K562 (cell line): ENCODE results near the gene SYTL5. TPM values are rescaled to one million over a fixed set of nuclear protein-coding genes. Genes with fewer than 3 reads are reported as not detected.
A peak's percentile ranks its signal among the peaks of the same experiment; 100 is the strongest.

Experiments
- ATAC-seq: fragments of 200-7000 bp; cut with Tn5 transposase; 3 replicates; pipeline ENCODE4 v1.9.1; 2020; ENCODE audit warnings: moderate library complexity
- BruUV-seq: library from RNA; stranded (reverse); fragments of 400-500 nt; replicated peaks from 2 replicates; lab custom pipeline; 2021; lab: Mats Ljungman, UMichigan
- CTCF ChIA-PET: fragments of 300-600 bp; formaldehyde crosslinking; extraction: SDS; loops from one replicate; lab custom pipeline; 2021; ENCODE audit warnings: low intra/inter-chr PET ratio; lab: Yijun Ruan, JAX
- POLR2A ChIA-PET: fragments of 300-600, 350-650 bp; sonication (Branson Sonifier 250); formaldehyde crosslinking; extraction: SDS; loops from one replicate; lab custom pipeline; 2021; ENCODE audit warnings: antibody characterized with exemption, inconsistent platforms; lab: Yijun Ruan, JAX
- DNase-seq, 4 experiments: peaks; one replicate each; pipeline versions ENCODE4 v3.0.0 to v3.0.0-alpha.2; 2011 to 2018; ENCODE audit warnings: low spot score in 3 of 4, mixed read lengths in 3 of 4; ENCODE audit errors: extremely low read depth in 1 of 4
- FAIRE-seq: peaks from 2 replicates; lab custom pipeline; 2011; peaks lifted over from hg19 to GRCh38; lab: Jason Lieb, UNC
- H2AFZ ChIP-seq: 2 replicates; pipeline ENCODE4 v1.6.0; 2011; ENCODE audit warnings: low read depth, low read length, control low read depth, inconsistent platforms
- H3K27ac ChIP-seq: fragments of 200-600 bp; 3 replicates; pipeline ENCODE4 v1.8.0; 2011; ENCODE audit warnings: low read depth, mild to moderate bottlenecking, control low read depth, inconsistent platforms, low read length, moderate library complexity, mixed read lengths; ENCODE audit errors: extremely low read depth
- H3K27me3 ChIP-seq, 2 experiments: fragments of 300-600 bp in 1 of 2; 2 replicates in 1 of 2; 3 replicates in 1 of 2; pipeline versions ENCODE4 v1.6.0 to v1.8.0; 2011; ENCODE audit warnings: inconsistent platforms in 2 of 2, low read length in 2 of 2, mild to moderate bottlenecking in 1 of 2, mixed read lengths in 1 of 2, moderate library complexity in 1 of 2; ENCODE audit not compliant: control insufficient read depth in 2 of 2, insufficient read depth in 2 of 2
- H3K36me3 ChIP-seq: fragments of 300-600 bp; 3 replicates; pipeline ENCODE4 v1.8.0; 2011; ENCODE audit warnings: mild to moderate bottlenecking, low read length, inconsistent platforms; ENCODE audit not compliant: control insufficient read depth, insufficient read depth
- H3K4me1 ChIP-seq, 2 experiments: fragments of 200-600 bp in 1 of 2; replicated peaks in 1 of 2; 2 replicates in 1 of 2; 3 replicates in 1 of 2; pipeline versions ENCODE4 v1.5.1 to v1.8.0; 2011; ENCODE audit warnings: inconsistent platforms in 2 of 2, low read length in 2 of 2, mild to moderate bottlenecking in 1 of 2, mixed read lengths in 1 of 2, moderate library complexity in 1 of 2; ENCODE audit not compliant: control insufficient read depth in 2 of 2, insufficient read depth in 2 of 2
- H3K4me2 ChIP-seq: 2 replicates; pipeline ENCODE4 v1.6.1; 2011; ENCODE audit warnings: low read length, control low read depth, inconsistent platforms, mixed read lengths; ENCODE audit not compliant: insufficient read depth
- H3K4me3 ChIP-seq: fragments of 200-600 bp; sonication (generic), shearing (Covaris generic); 2 replicates; pipeline ENCODE4 v1.5.1; 2016; ENCODE audit warnings: control low read depth, inconsistent platforms
- H3K79me2 ChIP-seq: fragments of 200-600 bp; 3 replicates; pipeline ENCODE4 v1.8.0; 2011; ENCODE audit warnings: low read length, inconsistent platforms; ENCODE audit not compliant: control insufficient read depth, insufficient read depth
- H3K9ac ChIP-seq, 2 experiments: 2 replicates each; pipeline versions ENCODE4 v1.6.0 to v1.6.1; 2011; ENCODE audit warnings: low read depth in 2 of 2, low read length in 2 of 2, control low read depth in 1 of 2, inconsistent platforms in 1 of 2, mild to moderate bottlenecking in 1 of 2, mixed read lengths in 1 of 2; ENCODE audit not compliant: insufficient read depth in 1 of 2
- H3K9me1 ChIP-seq: one replicate; pipeline ENCODE4 v1.6.0; 2011; ENCODE audit warnings: inconsistent platforms, mild to moderate bottlenecking, low read length, moderate library complexity; ENCODE audit not compliant: control insufficient read depth, insufficient read depth
- H3K9me3 ChIP-seq: replicated peaks from 2 replicates; pipeline ENCODE4 v1.5.1; 2011; ENCODE audit warnings: low read depth, low read length, inconsistent platforms; ENCODE audit not compliant: control insufficient read depth, insufficient read depth
- H4K20me1 ChIP-seq: replicated peaks from 2 replicates; pipeline ENCODE4 v1.6.1; 2011; ENCODE audit warnings: low read length, inconsistent platforms, mixed read lengths; ENCODE audit not compliant: control insufficient read depth, insufficient read depth
- C11orf30 ChIP-seq: fragments of 450-650 bp; IDR thresholded peaks from 2 replicates; pipeline ENCODE4 v1.6.1; 2016; ENCODE audit warnings: low read depth, mild to moderate bottlenecking
- CBFB ChIP-seq: sonication (generic); formaldehyde crosslinking; IDR thresholded peaks from 2 replicates; pipeline ENCODE4 v1.4.0; 2020; ENCODE audit warnings: mild to moderate bottlenecking, missing genetic modification reagents
- CC2D1A ChIP-seq: fragments of 450-650 bp; IDR thresholded peaks from 2 replicates; pipeline ENCODE4 v1.6.1; 2017; ENCODE audit warnings: mild to moderate bottlenecking
- CCNT2 ChIP-seq: IDR thresholded peaks from 2 replicates; pipeline ENCODE4 v1.6.1; 2011; ENCODE audit warnings: borderline replicate concordance, low read depth, mild to moderate bottlenecking, moderate library complexity, mixed read lengths, low read length; ENCODE audit not compliant: insufficient read length; ENCODE audit errors: extremely low read depth
- CHD2 ChIP-seq: IDR thresholded peaks from 2 replicates; pipeline ENCODE4 v1.6.1; 2011; ENCODE audit warnings: low read depth, low read length
- DPF2 ChIP-seq: fragments of 450-650 bp; IDR thresholded peaks from 2 replicates; pipeline ENCODE4 v1.6.1; 2016
- HDAC2 ChIP-seq: fragments of 450-650 bp; IDR thresholded peaks from 2 replicates; pipeline ENCODE4 v1.6.1; 2016; ENCODE audit warnings: mild to moderate bottlenecking
- HIVEP1 ChIP-seq: fragments of 250-450 bp; sonication (Bioruptor Pico); IDR thresholded peaks from 2 replicates; pipeline ENCODE4 v1.4.0; 2020; ENCODE audit warnings: mild to moderate bottlenecking
- MAFF ChIP-seq: IDR thresholded peaks from 2 replicates; pipeline ENCODE4 v1.6.1; 2012; ENCODE audit warnings: low read length, improper control_type of control experiment
- MAFG ChIP-seq: fragments of 450-650 bp; conservative IDR thresholded peaks from 2 replicates; pipeline ENCODE4 v1.6.1; 2016; ENCODE audit warnings: missing genetic modification characterization, missing compliant biosample characterization
- MAFK ChIP-seq: IDR thresholded peaks from 2 replicates; pipeline ENCODE4 v1.6.1; 2011; ENCODE audit warnings: low read length, improper control_type of control experiment
- MEIS2 ChIP-seq: fragments of 450-650 bp; IDR thresholded peaks from 2 replicates; pipeline ENCODE4 v1.6.1; 2014; ENCODE audit warnings: mild to moderate bottlenecking; ENCODE audit not compliant: partially characterized antibody
- MIER1 ChIP-seq: fragments of 450-650 bp; IDR thresholded peaks from 2 replicates; pipeline ENCODE4 v1.6.1; 2016; ENCODE audit warnings: antibody characterized with exemption, mild to moderate bottlenecking, low read depth
- MTA3 ChIP-seq: fragments of 450-650 bp; formaldehyde crosslinking; IDR thresholded peaks from 2 replicates; pipeline ENCODE4 v1.6.1; 2017; ENCODE audit warnings: mild to moderate bottlenecking, borderline replicate concordance
- NEUROD1 ChIP-seq: fragments of 150-350 bp; IDR thresholded peaks from 2 replicates; pipeline ENCODE4 v1.6.1; 2014; ENCODE audit warnings: borderline replicate concordance, low read length, low read depth; ENCODE audit not compliant: partially characterized antibody
- RBM34 ChIP-seq: fragments of 200-400 bp; formaldehyde crosslinking; IDR thresholded peaks from 2 replicates; pipeline ENCODE4 v1.6.1; 2018; ENCODE audit warnings: low read length, borderline replicate concordance; ENCODE audit not compliant: insufficient read depth
- ZFPM2 ChIP-seq: fragments of 250-450 bp; sonication (Bioruptor Pico); IDR thresholded peaks from 2 replicates; pipeline ENCODE4 v1.5.1; 2022; ENCODE audit warnings: mild to moderate bottlenecking
- ZNF23 ChIP-seq: fragments of 250-450 bp; sonication (Bioruptor Pico); IDR thresholded peaks from 2 replicates; pipeline ENCODE4 v1.4.0; 2020; ENCODE audit warnings: mild to moderate bottlenecking
- ZNF263 ChIP-seq: sonication (generic); formaldehyde crosslinking; IDR thresholded peaks from 2 replicates; pipeline ENCODE4 v1.8.0; 2022; ENCODE audit warnings: mild to moderate bottlenecking, missing genetic modification reagents, borderline replicate concordance
- ZNF316 ChIP-seq: fragments of 450-650 bp; IDR thresholded peaks from 2 replicates; pipeline ENCODE4 v1.6.1; 2016
- WGBS: fragments of 100-300 bp; shearing (Covaris generic); methylation state at CpG from one replicate; pipeline ENCODE4 v1.1.6; 2016; ENCODE audit warnings: low coverage, mixed read lengths; ENCODE audit not compliant: insufficient coverage; ENCODE audit errors: missing lambda C conversion rate; 5-methylcytosine and 5-hydroxymethylcytosine counted together
- in situ Hi-C: fragments of 300-500 bp; cut with MboI; formaldehyde crosslinking; loops from 4 replicates; pipeline ENCODE4 v1.15.0; 2018; ENCODE audit warnings: inconsistent platforms, mixed read lengths
- intact Hi-C: fragments of 100-400 bp; cut with micrococcal nuclease; formaldehyde crosslinking; loops from 2 replicates; pipeline ENCODE4 v1.14.2; 2022
- polyA plus RNA-seq, 8 experiments: library from polyadenylated mRNA; depleted of rRNA in 4 of 8; stranded (reverse) in 5 of 8; unstranded in 3 of 8; fragments of >200 nt; fragmentation: Nextera tagmentation in 2 of 8; fragmentation: Illumina TruSeq in 1 of 8; extraction: Ambion mirVana in 2 of 8; extraction: Trizol in 1 of 8; gene quantifications; 2 replicates each; pipeline versions ENCODE4 v1.2.1 to v1.2.3, GENCODE V29; 2011 to 2014; ENCODE audit warnings: inconsistent platforms in 1 of 8, missing spikeins in 1 of 8
- total RNA-seq, 7 experiments: library from RNA; depleted of rRNA in 6 of 7; stranded (reverse); fragments of >200 nt in 6 of 7; fragmentation: Illumina TruSeq in 2 of 7; extraction: Trizol in 2 of 7; gene quantifications; 2 replicates each; pipeline versions ENCODE4 v1.2.1 to v1.2.3, GENCODE V29; 2011 to 2021; ENCODE audit warnings: low replicate concordance in 1 of 7
- TF ChIP-seq, protein P1 (sequence below): fragments of 250-450 bp; sonication (Bioruptor Pico); IDR thresholded peaks from 2 replicates; pipeline ENCODE4 v1.5.0; 2021; ENCODE audit warnings: mild to moderate bottlenecking, borderline replicate concordance

The SYTL5 gene
- total and polyA plus RNA-seq, 9 of the 15 experiments (the other 6 are each of a cell fraction or from before 2014, with no cell fraction given): 0.01 to 0.25 (median 0.09) TPM

DNA sequence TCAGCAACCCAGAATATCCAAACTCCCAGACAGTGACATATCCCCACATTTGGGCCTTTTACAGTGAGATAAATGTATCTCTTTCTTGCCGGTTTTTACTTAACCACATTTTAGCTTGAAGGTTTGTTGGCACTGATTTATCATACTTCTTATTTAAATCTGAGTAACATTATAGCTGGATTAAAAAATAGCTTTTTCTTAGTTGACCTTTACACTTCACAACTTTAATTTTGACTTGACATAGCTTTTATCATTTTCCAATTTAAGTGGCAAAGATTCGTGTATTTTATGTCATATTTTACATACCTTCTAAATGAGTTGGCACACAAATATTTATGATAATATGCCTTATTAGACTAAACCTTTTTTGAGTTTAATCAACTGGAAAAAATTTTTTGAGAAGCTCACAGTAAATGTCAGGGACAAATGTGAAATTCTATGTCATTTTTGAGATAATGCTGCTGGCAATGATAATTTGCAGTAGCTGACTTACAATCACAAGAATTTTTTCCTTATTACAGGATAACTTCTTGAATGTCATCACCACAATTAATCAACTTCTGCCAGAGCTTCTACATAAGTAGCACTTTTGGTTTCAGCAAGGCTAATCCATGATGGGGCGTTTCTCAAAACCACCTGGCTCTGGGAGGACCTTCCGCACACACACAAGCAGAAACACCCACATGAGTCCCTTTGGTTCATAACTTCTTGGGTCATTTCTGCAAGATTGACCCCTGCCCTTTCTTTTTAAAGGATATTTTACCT, 80.3 kb downstream of the SYTL5 start (continued):
- TF ChIP-seq ZNF263 (CRISPR knock-in tag): no peak
- no peak for TF ChIP-seq CHD2

- H3K9me1 ChIP-seq: no peaks in the 10 kb centered on the region
- no peak overlapping the region for H3K27ac ChIP-seq
- no peaks in the 10 kb centered on the region for H3K36me3 ChIP-seq
- no peaks in the 10 kb centered on the region for H3K79me2 ChIP-seq
- DNase-seq (no peak), FAIRE-seq (no peak), ATAC-seq (no peak)
- in situ Hi-C loops: no loop called here
- WGBS: 10% methylated on average over 1 of the region's 1 CpG
- TF ChIP-seq, protein P1, sequence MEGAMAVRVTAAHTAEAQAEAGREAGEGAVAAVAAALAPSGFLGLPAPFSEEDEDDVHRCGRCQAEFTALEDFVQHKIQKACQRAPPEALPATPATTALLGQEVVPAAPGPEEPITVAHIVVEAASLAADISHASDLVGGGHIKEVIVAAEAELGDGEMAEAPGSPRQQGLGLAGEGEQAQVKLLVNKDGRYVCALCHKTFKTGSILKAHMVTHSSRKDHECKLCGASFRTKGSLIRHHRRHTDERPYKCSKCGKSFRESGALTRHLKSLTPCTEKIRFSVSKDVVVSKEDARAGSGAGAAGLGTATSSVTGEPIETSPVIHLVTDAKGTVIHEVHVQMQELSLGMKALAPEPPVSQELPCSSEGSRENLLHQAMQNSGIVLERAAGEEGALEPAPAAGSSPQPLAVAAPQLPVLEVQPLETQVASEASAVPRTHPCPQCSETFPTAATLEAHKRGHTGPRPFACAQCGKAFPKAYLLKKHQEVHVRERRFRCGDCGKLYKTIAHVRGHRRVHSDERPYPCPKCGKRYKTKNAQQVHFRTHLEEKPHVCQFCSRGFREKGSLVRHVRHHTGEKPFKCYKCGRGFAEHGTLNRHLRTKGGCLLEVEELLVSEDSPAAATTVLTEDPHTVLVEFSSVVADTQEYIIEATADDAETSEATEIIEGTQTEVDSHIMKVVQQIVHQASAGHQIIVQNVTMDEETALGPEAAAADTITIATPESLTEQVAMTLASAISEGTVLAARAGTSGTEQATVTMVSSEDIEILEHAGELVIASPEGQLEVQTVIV: no peak
- peak; percentile 75 for TF ChIP-seq ZNF316
- TF ChIP-seq CBFB (CRISPR knock-in tag): no peak
- TF ChIP-seq MIER1: no peak
- no peak for TF ChIP-seq CCNT2
- TF ChIP-seq MEIS2: no peak
- TF ChIP-seq C11orf30: peak; percentile 64
- TF ChIP-seq RBM34: no peak
- TF ChIP-seq ZFPM2 (CRISPR knock-in tag): no peak
- TF ChIP-seq CC2D1A: no peak
- no peak for TF ChIP-seq MTA3
- peak; percentile 51 for TF ChIP-seq MAFG (tag)
- TF ChIP-seq ZNF23 (CRISPR knock-in tag): no peak
- TF ChIP-seq DPF2: no peak
- no peak for TF ChIP-seq NEUROD1
- TF ChIP-seq HIVEP1 (CRISPR knock-in tag): no peak
- no peak for TF ChIP-seq HDAC2
- peak; percentile 61; the same call in 1 of the 2 replicates for TF ChIP-seq MAFF
- TF ChIP-seq MAFK: peak; percentile 28; the same call in 1 of the 2 replicates
- intact Hi-C loops: no loop called here
- CTCF ChIA-PET: no interaction called here
- no peak overlapping the region for H3K4me2 ChIP-seq
- H2AFZ ChIP-seq: no peak overlapping the region
- H3K9me3 ChIP-seq: no peaks in the 10 kb centered on the region
- no peaks in the 10 kb centered on the region for H4K20me1 ChIP-seq
- no peaks in the 10 kb centered on the region for H3K4me1 ChIP-seq
- no TSS peak for BruUV-seq
- H3K27me3 ChIP-seq: no peaks in the 10 kb centered on the region
- no peak overlapping the region for H3K9ac ChIP-seq
- no peak overlapping the region for H3K4me3 ChIP-seq
- POLR2A ChIA-PET: no interaction called here
Observed at GRCh38 chrX:38087594-38087993, 81.2 kb downstream of the SYTL5 start.
